Retinal pigment epithelial cell (primary cell): Measurements from ENCODE around the gene ZNF418.

Experiments used
- DNase-seq: peaks from one replicate; pipeline ENCODE4 v3.0.0-alpha.2; 2010; ENCODE audit warnings: low read depth
- H3K4me3 ChIP-seq: 2 replicates; pipeline ENCODE4 v1.5.1; 2011; ENCODE audit warnings: mild to moderate bottlenecking, low read length, control low read depth, moderate library complexity
- CTCF ChIP-seq: conservative IDR thresholded peaks from 2 replicates; pipeline ENCODE4 v1.5.1; 2011; ENCODE audit warnings: low read depth, low read length, control low read depth, inconsistent platforms

The ZNF418 gene

DNA sequence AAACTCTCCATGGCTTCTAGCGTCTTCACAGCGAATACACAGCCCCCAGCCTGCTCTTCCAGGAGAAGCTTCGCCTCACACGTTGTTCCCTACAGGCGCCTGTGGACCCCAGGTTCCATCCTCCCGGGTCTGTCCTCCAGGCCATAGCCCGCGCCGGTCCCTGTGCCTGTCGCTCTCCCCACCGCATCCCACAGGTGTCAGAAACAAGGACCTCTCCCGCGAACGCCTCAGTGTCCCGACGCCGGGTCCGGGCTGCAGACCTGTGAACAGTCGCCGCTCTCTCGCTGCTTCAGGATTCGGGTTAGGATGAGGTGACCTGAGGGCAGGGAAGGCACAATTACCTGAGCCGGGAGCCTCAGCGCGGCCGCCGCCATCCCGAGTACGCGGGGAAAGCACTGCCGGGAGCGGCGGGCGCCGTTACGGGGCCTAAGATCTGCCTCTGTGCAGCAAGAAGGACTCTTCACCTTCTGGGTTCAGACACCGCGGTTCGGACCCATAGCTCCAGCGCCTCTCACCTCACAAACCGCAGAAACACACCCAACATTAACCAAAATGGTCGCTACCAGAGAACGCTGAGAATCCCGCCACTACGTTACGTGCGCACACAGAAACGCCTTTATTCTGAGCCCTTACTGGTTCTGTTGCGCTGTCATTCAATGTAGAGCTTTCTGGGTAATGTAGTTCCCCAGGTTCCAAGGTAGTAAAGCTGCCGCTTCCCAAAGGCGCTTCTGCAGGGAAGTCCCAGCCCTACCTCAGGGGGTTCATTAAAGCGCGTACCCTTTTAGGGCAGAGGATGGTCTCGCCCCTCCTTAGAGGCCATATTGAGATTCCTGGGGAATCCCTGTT lies at the start of gene ZNF418:
ZNF418 (minus strand) TSS at position 583 of the 846 bp plus-strand sequence. CDS start 1,580 bp downstream, outside the sequence.
- DNase-seq, result peak; percentile 54
- peak within 1 kb of the TSS; percentile 82 for H3K4me3 ChIP-seq
- TF ChIP-seq CTCF, result no peak

GRCh38 chr19:57978586-57979289 lies 43.5 kb upstream of the ZNF418 start:
- no peak for DNase-seq
- no peak for TF ChIP-seq CTCF
- H3K4me3 ChIP-seq, result no peak overlapping the region

- H3K4me3 ChIP-seq, result no peak within 1 kb of the TSS
- DNase-seq, result no peak
- TF ChIP-seq CTCF, result no peak
Measured at GRCh38 chr19:57974434-57974833, 39.2 kb upstream of the ZNF418 start, which contains the start of gene C19orf18. C19orf18 (minus strand) TSS chr19:57974534; CDS start chr19:57974432, 102 bp downstream.

- TF ChIP-seq CTCF, result no peak
- no peak for DNase-seq
Measured at GRCh38 chr19:57964761-57965160, 29.6 kb upstream of the ZNF418 start.

GRCh38 chr19:57961785-57962184 lies 26.6 kb upstream of the ZNF418 start:
- no peak overlapping the region for H3K4me3 ChIP-seq
- TF ChIP-seq CTCF, result no peak
- no peak for DNase-seq

More at GRCh38 chr19:57964761-57965160, 29.6 kb upstream of the ZNF418 start:
- no peak overlapping the region for H3K4me3 ChIP-seq

DNA sequence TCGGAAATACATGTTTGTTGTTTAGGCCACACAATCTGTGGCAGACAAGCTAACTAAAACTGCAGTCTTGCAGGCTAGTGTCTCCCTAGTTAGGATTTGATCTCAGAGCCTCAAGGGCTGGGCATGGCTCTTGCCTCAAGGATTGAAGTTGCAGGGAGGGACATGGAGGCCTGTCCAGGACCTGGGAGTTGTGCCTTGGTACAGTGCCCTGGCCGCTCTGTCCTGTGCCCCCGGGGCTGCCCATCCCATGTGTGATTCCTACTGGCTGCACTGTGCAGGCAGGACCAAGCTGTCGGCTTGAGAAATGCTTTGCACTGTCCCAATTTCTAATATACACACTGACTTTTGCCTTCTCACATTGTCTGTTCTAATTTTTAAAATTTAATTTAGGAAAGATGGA lies 19.8 kb upstream of the ZNF418 start:
- TF ChIP-seq CTCF, result no peak
- H3K4me3 ChIP-seq, result no peak overlapping the region
- DNase-seq, result no peak
